GM18507 (cell line): ENCODE measurements around the gene HNRNPA1L2.
"Not testable (repeated sequence)": the region's sequence is repeated elsewhere in the genome, so short reads cannot be mapped to it uniquely, and the experiment has no call there.

Experiments used
- DNase-seq: peaks from one replicate; pipeline ENCODE4 v3.0.0; 2011; ENCODE audit warnings: low read depth; ENCODE audit not compliant: insufficient read length; ENCODE audit errors: extremely low spot score
- FAIRE-seq: peaks from 2 replicates; lab custom pipeline; 2011; peaks lifted over from hg19 to GRCh38; lab: Jason Lieb, UNC

Gene HNRNPA1L2

GRCh38 chr13:52642131-52642530 lies at the start of gene HNRNPA1L2:
HNRNPA1L2 (plus strand) TSS chr13:52642431; CDS start chr13:52642493, 62 bp downstream.
- FAIRE-seq (no peak), DNase-seq (no peak)

GRCh38 chr13:52593175-52593574 lies 49.1 kb upstream of the HNRNPA1L2 start:
- FAIRE-seq = peak; percentile 33
- not testable (repeated sequence) for DNase-seq

GRCh38 chr13:52593812-52594211 lies 48.4 kb upstream of the HNRNPA1L2 start:
- not testable (repeated sequence) for DNase-seq, FAIRE-seq

DNA sequence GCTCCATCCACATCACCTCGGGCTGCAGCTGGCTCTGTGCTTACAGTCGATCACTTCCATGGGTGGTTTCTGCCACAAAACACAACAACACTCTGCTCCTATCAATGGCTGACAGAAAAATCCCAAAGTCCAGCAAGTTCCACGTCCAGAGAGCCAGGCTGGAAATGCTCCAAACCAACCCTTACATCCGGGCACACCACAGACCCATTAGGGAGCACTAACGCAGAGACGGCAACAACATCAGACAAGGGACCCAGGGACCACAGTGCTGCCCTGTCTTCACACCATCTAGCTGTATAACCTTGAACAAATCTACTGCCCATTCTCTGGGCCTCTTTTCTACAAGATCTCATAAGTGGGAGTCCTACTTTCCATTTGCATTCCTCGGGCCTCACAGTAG lies 47.9 kb upstream of the HNRNPA1L2 start:
- not testable (repeated sequence) for DNase-seq, FAIRE-seq

GRCh38 chr13:52597676-52598075 lies 44.6 kb upstream of the HNRNPA1L2 start:
- DNase-seq (no peak), FAIRE-seq (no peak)

DNA sequence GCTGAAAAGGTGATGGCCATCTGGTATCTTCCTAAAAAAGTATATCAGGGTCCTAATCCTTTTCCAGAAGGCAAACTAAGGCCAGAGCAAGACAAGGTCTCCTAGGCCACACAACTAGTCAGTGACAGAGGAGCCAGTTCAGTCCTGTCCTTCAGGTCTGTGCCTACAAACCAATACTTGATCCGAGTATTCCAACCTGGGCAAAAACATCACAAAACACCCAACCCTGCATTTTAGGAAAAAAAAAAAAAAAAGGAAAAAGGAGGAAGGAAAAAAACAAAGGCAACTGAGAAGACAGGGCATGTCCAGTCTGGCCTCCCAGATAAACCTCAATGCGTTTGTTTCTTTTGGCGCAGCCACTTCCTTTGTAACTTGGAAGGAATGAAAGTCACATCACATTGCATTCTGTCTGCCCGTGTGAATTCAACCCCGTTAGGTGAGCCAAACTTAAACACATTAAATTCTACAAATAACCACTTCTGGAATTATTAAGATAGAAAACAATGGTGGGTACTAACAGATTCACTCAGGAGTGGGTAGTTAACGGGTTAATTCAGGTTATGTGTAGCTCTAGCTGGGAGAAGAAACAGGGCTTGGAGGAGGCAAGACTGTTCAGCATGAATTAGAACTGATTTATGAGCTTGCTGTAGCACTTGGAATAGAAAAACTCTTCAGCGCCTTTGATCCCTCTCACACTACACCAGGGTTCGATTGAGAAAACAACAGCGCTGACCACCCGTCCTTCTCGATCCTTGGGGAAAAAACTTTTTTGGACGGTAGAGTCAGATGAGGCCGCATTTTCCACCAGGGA lies 43.0 kb upstream of the HNRNPA1L2 start:
- DNase-seq = no peak
- no peak for FAIRE-seq

- no peak for DNase-seq
- no peak for FAIRE-seq
Observed at GRCh38 chr13:52599848-52600603, 42.2 kb upstream of the HNRNPA1L2 start.

DNA sequence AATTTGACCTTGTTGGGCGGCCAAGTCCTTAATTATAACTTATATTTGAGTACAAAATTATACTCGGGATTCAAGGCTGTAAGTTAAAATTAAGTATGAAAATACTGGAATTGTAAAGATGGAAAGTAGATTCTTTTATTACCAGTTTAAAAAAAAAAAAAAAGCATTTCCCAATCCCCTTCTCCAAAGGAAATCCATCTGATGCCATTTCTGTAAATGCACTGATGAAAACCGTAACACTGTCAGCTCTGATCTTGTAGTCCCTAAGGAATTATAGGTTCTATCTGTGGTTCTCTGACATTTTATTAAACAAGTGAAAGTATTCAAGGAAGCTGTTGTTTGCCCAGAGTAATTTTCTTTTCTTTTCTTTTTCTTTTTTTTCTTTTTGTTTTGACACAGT lies 41.6 kb upstream of the HNRNPA1L2 start:
- no peak for DNase-seq
- no peak for FAIRE-seq

DNA sequence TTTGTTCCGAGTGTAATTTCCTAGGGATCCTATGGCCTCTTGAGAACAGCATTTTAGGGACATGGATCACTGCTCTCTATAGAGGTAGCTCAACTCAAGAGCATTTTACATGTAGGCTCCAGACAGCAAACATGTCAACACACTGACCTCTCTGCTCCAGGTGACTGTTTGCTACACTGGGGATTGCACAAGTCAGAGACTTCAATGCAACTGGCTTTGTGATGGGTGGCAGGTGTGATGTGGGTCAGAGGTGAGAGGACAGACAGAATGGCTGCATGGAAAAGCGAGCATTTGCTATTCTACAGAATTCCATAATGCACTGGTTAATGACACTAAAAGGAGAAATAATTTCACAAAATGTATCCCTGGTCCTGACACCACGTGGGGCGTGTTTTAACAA lies 38.9 kb upstream of the HNRNPA1L2 start:
- not testable (repeated sequence) for FAIRE-seq, DNase-seq

DNA sequence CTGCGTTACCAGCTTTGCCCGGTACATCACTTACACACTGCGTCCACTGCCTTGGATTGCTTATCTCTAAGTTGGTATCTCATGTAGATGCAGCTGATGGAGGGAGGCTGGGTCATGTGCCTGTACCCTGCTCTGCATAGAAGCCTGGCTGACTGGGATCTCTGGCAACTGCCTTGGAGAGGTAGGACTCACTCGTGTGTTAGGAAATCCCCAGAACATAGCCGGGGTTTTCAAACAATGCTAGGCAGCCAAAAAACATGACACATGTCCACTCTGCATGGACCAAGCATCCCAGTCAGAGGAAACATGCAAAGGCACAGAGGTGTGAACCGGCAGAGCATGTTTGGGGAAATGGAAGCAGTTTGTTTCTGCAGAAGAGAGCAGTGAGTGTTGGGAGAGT lies 36.1 kb upstream of the HNRNPA1L2 start:
- not testable (repeated sequence) for DNase-seq, FAIRE-seq

DNA sequence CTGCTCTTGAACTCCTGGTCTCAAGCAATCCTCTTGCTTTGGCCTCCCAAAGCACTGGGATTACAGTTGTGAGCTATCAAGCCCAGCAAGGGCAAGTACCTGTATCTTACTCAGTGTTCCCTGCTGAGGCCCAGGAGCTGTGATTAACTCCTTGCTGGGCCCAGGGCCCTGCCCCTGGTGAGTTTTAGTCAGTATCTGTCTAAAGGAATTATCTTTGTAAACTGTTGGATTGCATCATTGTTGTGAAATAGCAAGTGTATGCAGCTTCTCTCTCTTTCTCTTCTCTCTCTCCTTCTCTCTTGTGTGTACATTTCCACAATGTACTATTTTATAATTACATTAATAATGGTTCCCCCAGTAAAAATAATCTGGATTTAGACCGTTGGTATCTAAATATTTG lies 35.4 kb upstream of the HNRNPA1L2 start:
- not testable (repeated sequence) for DNase-seq, FAIRE-seq

GRCh38 chr13:52608184-52608583 lies 34.0 kb upstream of the HNRNPA1L2 start:
- not testable (repeated sequence) for FAIRE-seq, DNase-seq

DNA sequence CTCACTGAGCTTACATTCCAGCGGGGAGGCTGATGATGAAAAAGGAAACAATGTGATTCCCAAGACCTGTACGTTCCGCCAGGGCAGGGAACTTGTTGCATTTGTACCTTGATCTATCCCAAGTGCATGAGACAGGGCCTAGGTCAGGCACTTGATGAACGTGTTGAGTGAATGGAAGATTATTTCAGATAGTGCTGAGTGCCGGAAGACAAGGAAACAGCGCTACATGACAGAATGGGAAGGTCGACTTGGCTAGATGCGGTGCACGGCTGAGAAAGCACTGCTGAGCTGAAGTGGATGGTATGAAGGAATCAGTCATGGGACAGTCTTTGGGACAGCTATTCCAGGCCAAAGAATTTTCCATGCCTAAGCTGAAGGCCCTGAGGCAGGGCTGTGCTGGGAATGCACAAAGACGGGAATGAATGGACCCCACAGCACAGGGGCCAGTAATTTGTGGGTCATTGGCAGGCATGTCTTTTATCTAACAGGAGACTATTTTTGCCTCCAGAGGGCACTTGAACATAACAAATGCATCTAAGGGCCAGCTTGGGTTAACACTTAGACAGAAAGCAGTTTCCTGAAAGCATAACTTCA lies 33.1 kb upstream of the HNRNPA1L2 start:
- DNase-seq = not testable (repeated sequence)
- peak; percentile 26 for FAIRE-seq

- not testable (repeated sequence) for FAIRE-seq
Observed at GRCh38 chr13:52610158-52610557, 32.1 kb upstream of the HNRNPA1L2 start.

DNA sequence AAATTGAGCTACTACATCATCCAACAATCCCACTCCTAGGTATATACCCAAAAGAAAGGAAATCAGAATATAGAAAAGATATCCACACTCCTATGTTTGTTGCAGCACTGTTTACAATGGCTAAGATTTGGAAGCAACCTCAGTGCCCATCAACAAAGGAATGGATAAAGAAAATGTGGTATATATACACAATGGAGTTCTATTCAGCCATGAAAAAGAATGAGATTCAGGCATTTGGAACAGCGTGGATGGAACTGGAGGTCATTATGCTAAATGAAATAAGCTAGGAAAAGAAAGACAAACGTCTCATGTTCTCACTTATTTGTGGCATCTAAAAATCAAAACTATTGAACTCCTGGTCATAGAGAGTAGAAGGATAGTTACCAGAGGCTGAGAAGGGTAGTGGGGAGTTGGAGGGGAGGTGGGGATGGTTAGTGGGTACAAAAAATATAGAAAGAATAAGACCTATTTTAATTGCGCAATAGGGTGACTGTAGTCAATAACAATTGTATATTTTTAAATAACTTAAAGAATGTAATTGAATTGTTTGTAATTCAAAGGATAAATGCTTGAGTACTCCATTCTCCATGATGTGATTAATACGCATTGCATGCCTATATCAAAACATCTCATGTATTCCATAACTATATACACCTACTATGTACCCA lies 27.0 kb upstream of the HNRNPA1L2 start:
- no peak for FAIRE-seq
- DNase-seq = no peak

More at GRCh38 chr13:52610158-52610557, 32.1 kb upstream of the HNRNPA1L2 start:
- not testable (repeated sequence) for DNase-seq

DNA sequence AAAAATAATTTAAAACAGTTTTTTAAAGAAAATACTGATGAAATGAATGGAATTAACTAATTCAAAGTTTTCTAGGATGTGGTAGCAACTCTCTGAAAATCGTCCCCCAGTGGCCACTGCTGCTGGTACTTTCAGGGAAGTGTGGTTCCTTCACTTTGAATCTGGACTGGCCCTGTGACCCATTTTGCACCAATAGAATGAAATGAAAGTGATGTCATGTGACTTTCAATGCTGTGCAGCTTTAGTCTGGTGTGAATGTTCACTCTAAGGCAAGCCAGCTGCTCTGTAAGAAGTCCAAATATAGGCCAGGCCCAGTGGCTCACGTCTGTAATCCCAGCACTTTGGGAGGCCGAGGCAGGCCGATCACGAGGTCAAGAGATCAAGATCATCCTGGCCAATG lies 26.4 kb upstream of the HNRNPA1L2 start:
- FAIRE-seq (no peak), DNase-seq (no peak)

- DNase-seq (peak; percentile 77), FAIRE-seq (peak; percentile 81)
Observed at GRCh38 chr13:52617070-52618060, 24.9 kb upstream of the HNRNPA1L2 start.

DNA sequence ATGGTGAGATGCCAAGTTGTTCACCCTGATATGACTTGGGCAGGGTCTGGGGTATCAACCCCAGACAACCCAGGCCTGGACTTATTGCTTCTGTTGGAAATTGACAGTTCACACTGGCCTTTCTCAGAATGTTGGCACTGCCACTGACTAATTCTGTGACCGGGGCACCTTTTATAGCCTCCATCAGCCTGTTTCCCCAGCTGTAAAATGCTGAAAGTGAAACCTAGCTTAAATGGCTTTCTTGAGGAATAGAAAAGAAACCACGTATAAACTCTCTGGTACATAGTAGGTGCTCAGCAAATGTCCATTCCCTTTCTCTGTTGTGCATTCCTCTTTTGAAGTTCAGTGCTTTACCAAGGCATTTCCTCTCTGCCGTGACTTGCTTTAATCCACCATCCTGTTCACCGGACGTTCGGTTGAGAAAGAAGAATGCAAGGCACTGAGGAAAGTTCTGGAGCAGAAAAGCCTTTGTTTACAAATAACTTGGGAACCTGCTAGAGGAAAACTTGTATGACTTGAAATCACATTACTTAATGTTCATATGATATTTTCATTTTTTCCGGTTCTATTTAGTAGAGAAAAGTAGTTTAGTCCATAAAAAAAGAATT lies 11.0 kb upstream of the HNRNPA1L2 start:
- not testable (repeated sequence) for FAIRE-seq, DNase-seq
